GM12878 (cell line): Measurements from ENCODE around the gene COX7C. TPM values are rescaled to one million over a fixed set of nuclear protein-coding genes. Genes with fewer than 3 reads are reported as not detected.

Source experiments
- ATAC-seq: fragments of 200-7000 bp; cut with Tn5 transposase; 3 replicates; pipeline ENCODE4 v1.9.1; 2020; ENCODE audit warnings: mild to moderate bottlenecking, moderate library complexity
- Bru-seq: library from RNA; stranded (reverse); fragments of 400-500 nt; gene quantifications from one replicate; lab custom pipeline; 2021; lab: Mats Ljungman, UMichigan
- BruChase-seq, 2 experiments: library from RNA; stranded (reverse); fragments of 400-500 nt; gene quantifications; one replicate each; lab custom pipeline; 2021; lab: Mats Ljungman, UMichigan
- BruUV-seq: library from RNA; stranded (reverse); fragments of 400-500 nt; replicated peaks from 2 replicates; lab custom pipeline; 2021; lab: Mats Ljungman, UMichigan
- CTCF ChIA-PET: fragments of 300-600 bp; sonication (Branson Sonifier 250); formaldehyde crosslinking; extraction: SDS; loops from one replicate; lab custom pipeline; 2021; ENCODE audit warnings: inconsistent platforms; lab: Yijun Ruan, JAX
- POLR2A ChIA-PET: fragments of 350-600 bp; formaldehyde crosslinking; extraction: SDS; loops from one replicate; lab custom pipeline; 2021; ENCODE audit warnings: inconsistent platforms; lab: Charles Lee
- RAD21 ChIA-PET: fragments of 300-600 bp; sonication (Branson Sonifier 250); formaldehyde crosslinking; loops from one replicate; lab custom pipeline; 2023; ENCODE audit warnings: antibody characterized with exemption; ENCODE audit not compliant: unreplicated experiment; lab: Charles Lee
- SMC1A ChIA-PET: fragments of 300-600 bp; sonication (Branson Sonifier 250); formaldehyde crosslinking; loops from one replicate; lab custom pipeline; 2023; ENCODE audit not compliant: unreplicated experiment, uncharacterized antibody; lab: Charles Lee
- DNase-seq: peaks from one replicate; pipeline ENCODE4 v3.0.0-alpha.2; 2011; ENCODE audit warnings: low read depth, low spot score
- FAIRE-seq: peaks from 3 replicates; lab custom pipeline; 2011; peaks lifted over from hg19 to GRCh38; lab: Jason Lieb, UNC
- H2AFZ ChIP-seq: 2 replicates; pipeline ENCODE4 v1.6.0; 2011; ENCODE audit warnings: low read depth, low read length, control low read depth; ENCODE audit not compliant: control insufficient read depth
- H3K27ac ChIP-seq: 2 replicates; pipeline ENCODE4 v1.5.1; 2011; ENCODE audit warnings: control low read depth; ENCODE audit not compliant: control insufficient read depth, insufficient read depth
- H3K27me3 ChIP-seq, 2 experiments: replicated peaks in 1 of 2; 2 replicates each; pipeline versions ENCODE4 v1.6.0 to v1.6.1; 2011; ENCODE audit warnings: low read length in 1 of 2; ENCODE audit not compliant: control insufficient read depth in 2 of 2, insufficient read depth in 2 of 2
- H3K36me3 ChIP-seq, 2 experiments: 2 replicates each; pipeline ENCODE4 v1.5.1; 2011; ENCODE audit warnings: low read length in 1 of 2; ENCODE audit not compliant: control insufficient read depth in 2 of 2, insufficient read depth in 2 of 2
- H3K4me1 ChIP-seq: 2 replicates; pipeline ENCODE4 v1.6.1; 2011; ENCODE audit warnings: mild to moderate bottlenecking, low read length, moderate library complexity, mixed read lengths; ENCODE audit not compliant: control insufficient read depth, insufficient read depth
- H3K4me2 ChIP-seq: 2 replicates; pipeline ENCODE4 v1.6.0; 2011; ENCODE audit warnings: control low read depth; ENCODE audit not compliant: control insufficient read depth, insufficient read depth
- H3K4me3 ChIP-seq: fragments of 200-600 bp; sonication (generic); 2 replicates; pipeline ENCODE4 v1.5.1; 2016
- H3K79me2 ChIP-seq: 2 replicates; pipeline ENCODE4 v1.6.0; 2011; ENCODE audit warnings: low read length; ENCODE audit not compliant: control insufficient read depth, insufficient read depth
- H3K9ac ChIP-seq: 2 replicates; pipeline ENCODE4 v1.8.0; 2011; ENCODE audit warnings: low read length, control low read depth, mixed read lengths; ENCODE audit not compliant: control insufficient read depth, insufficient read depth
- H3K9me3 ChIP-seq: replicated peaks from 3 replicates; pipeline ENCODE4 v1.5.1; 2011; ENCODE audit warnings: mild to moderate bottlenecking, low read length; ENCODE audit not compliant: control insufficient read depth, insufficient read depth
- H4K20me1 ChIP-seq: 2 replicates; pipeline ENCODE4 v1.6.0; 2011; ENCODE audit not compliant: control insufficient read depth, insufficient read depth
- ATF2 ChIP-seq: IDR thresholded peaks from 2 replicates; pipeline ENCODE4 v1.6.1; 2012; ENCODE audit warnings: low read length, inconsistent platforms
- CBX3 ChIP-seq: fragments of 200-600 bp; sonication (generic); IDR thresholded peaks from 2 replicates; pipeline ENCODE4 v1.6.1; 2016; ENCODE audit warnings: low read depth, borderline replicate concordance
- E2F4 ChIP-seq: IDR thresholded peaks from 2 replicates; pipeline ENCODE4 v1.6.1; 2012; ENCODE audit warnings: low read depth, low read length, improper control_type of control experiment
- EP300 ChIP-seq, 2 experiments: fragments of 150-350 bp in 1 of 2; IDR thresholded peaks; 2 replicates each; pipeline ENCODE4 v1.6.1; 2011 to 2012; ENCODE audit warnings: low read depth in 2 of 2, low read length in 2 of 2, borderline replicate concordance in 1 of 2, improper control_type of control experiment in 1 of 2, inconsistent platforms in 1 of 2; ENCODE audit not compliant: control insufficient read depth in 1 of 2
- POLR2A ChIP-seq: IDR thresholded peaks from 2 replicates; pipeline ENCODE4 v1.6.1; 2011; ENCODE audit warnings: low read depth, mild to moderate bottlenecking, low read length
- POLR2AphosphoS2 ChIP-seq: IDR thresholded peaks from 2 replicates; pipeline ENCODE4 v1.6.1; 2011; ENCODE audit warnings: low read depth, mild to moderate bottlenecking, low read length, improper control_type of control experiment, moderate library complexity
- RAD21 ChIP-seq: IDR thresholded peaks from 2 replicates; pipeline ENCODE4 v1.6.1; 2011; ENCODE audit warnings: mild to moderate bottlenecking, low read depth, low read length, moderate library complexity; ENCODE audit not compliant: insufficient read depth
- ZNF384 ChIP-seq: IDR thresholded peaks from 2 replicates; pipeline ENCODE4 v1.6.1; 2012; ENCODE audit warnings: low read depth, mild to moderate bottlenecking, low read length, improper control_type of control experiment, borderline replicate concordance
- ZNF687 ChIP-seq: fragments of 450-650 bp; IDR thresholded peaks from 2 replicates; pipeline ENCODE4 v1.6.1; 2017; ENCODE audit warnings: mild to moderate bottlenecking, moderate library complexity
- WGBS: methylation state at CpG from one replicate; pipeline ENCODE4 v1.1.6; 2016; ENCODE audit warnings: low lambda C conversion rate; ENCODE audit not compliant: insufficient replicate concordance, insufficient coverage; ENCODE audit errors: missing lambda C conversion rate; 5-methylcytosine and 5-hydroxymethylcytosine counted together
- in situ Hi-C: fragments of 300-500 bp; cut with MboI; formaldehyde crosslinking; loops from 9 replicates; pipeline ENCODE4 v1.14.3; 2018; ENCODE audit warnings: mixed read lengths
- intact Hi-C: fragments of 100-400 bp; cut with micrococcal nuclease; formaldehyde crosslinking; loops from one replicate; pipeline ENCODE4 v1.14.2; 2022; ENCODE audit not compliant: unreplicated experiment
- long read RNA-seq, 2 experiments: library from polyadenylated mRNA; unstranded; transcript quantifications; one replicate each; pipeline ENCODE4 v2.0.0, GENCODE V29; 2019 to 2020
- polyA minus RNA-seq, 3 experiments: library from RNA; depleted of rRNA, polyadenylated mRNA; stranded (reverse); fragments of >200 nt; gene quantifications; 2 replicates each; pipeline ENCODE4 v1.2.3, GENCODE V29; 2011
- polyA plus RNA-seq, 11 experiments: library from polyadenylated mRNA; depleted of rRNA in 4 of 11; unstranded in 6 of 11; stranded (reverse) in 5 of 11; fragments of >200 nt; fragmentation: Nextera tagmentation in 4 of 11; fragmentation: Illumina TruSeq in 1 of 11; extraction: Ambion mirVana in 4 of 11; extraction: Trizol in 1 of 11; gene quantifications; 1 replicate in 1 of 11; 2 replicates in 10 of 11; pipeline versions ENCODE4 v1.2.1 to v1.2.3, GENCODE V29; 2011 to 2016; ENCODE audit warnings: inconsistent platforms in 2 of 11, missing spikeins in 2 of 11, low read depth in 1 of 11
- total RNA-seq, 4 experiments: library from RNA; depleted of rRNA in 3 of 4; stranded (reverse); fragments of >200 nt in 3 of 4; fragmentation: Illumina TruSeq in 1 of 4; extraction: Trizol in 1 of 4; gene quantifications; 2 replicates each; pipeline versions ENCODE4 v1.2.1 to v1.2.3, GENCODE V29; 2013 to 2021

The COX7C gene
- 59.5 and 62.2 TPM in 2 replicates for total RNA-seq (2013; cell fraction: nucleolus; rRNA removed)
- total RNA-seq (2014; rRNA removed) = 484 and 555 TPM in 2 replicates
- 520 and 552 TPM in 2 replicates for total RNA-seq (2014; rRNA removed; fragmentation: Illumina TruSeq; extraction: Trizol)
- total RNA-seq (2021) = 579 and 601 TPM in 2 replicates
- polyA plus RNA-seq (2011; ENCODE audit: low read depth) = 5,804 TPM
- 1,074 and 1,212 TPM in 2 replicates for polyA plus RNA-seq (2011; rRNA removed)
- 555 and 665 TPM in 2 replicates for polyA plus RNA-seq (2011; cell fraction: cytosol; rRNA removed)
- polyA plus RNA-seq (2011; cell fraction: nucleus; rRNA removed) = 247 and 316 TPM in 2 replicates
- polyA plus RNA-seq (2012) = 1,490 and 2,897 TPM in 2 replicates
- polyA plus RNA-seq (2014; fragmentation: Illumina TruSeq; extraction: Trizol) = 684 and 735 TPM in 2 replicates
- polyA plus RNA-seq (2014; fragmentation: Nextera tagmentation; extraction: Ambion mirVana) = 1,000 to 10,000 TPM; 1,573 to 1,591 TPM
- 604 and 692 TPM in 2 replicates for polyA plus RNA-seq (2014; rRNA removed)
- 1,000 to 10,000 TPM; 1,378 to 1,426 TPM for polyA plus RNA-seq (2016; fragmentation: Nextera tagmentation; extraction: Ambion mirVana)
- 234 and 301 TPM in 2 replicates for polyA minus RNA-seq (2011; rRNA and poly(A)+ RNA removed)
- polyA minus RNA-seq (2011; cell fraction: cytosol; rRNA and poly(A)+ RNA removed) = 65.1 and 73.8 TPM in 2 replicates
- polyA minus RNA-seq (2011; cell fraction: nucleus; rRNA and poly(A)+ RNA removed) = 35.4 and 41.3 TPM in 2 replicates
- Bru-seq, nascent RNA = percentile 99 among the genes with signal in this experiment
- percentile 98 among the genes with signal in this experiment for BruChase-seq, experiment 1, labeled RNA remaining after a 6-hour chase
- percentile 98 among the genes with signal in this experiment for BruChase-seq, experiment 2, labeled RNA remaining after a 2-hour chase
- long read RNA-seq, experiment 1, transcript COX7C-205 (3 exons, 369 nt) = minor isoform, 13 of 197 reads
- long read RNA-seq, experiment 1, transcript COX7C-201 (3 exons, 666 nt) = major isoform, 181 of 197 reads
- long read RNA-seq, experiment 1, partial matches to known transcripts = 0 of 197 reads
- long read RNA-seq, experiment 1, other reads (novel, unspliced or antisense) = 3 of 197 reads
- long read RNA-seq, experiment 2, transcript COX7C-205 (3 exons, 369 nt) = minor isoform, 27 of 477 reads
- long read RNA-seq, experiment 2, transcript COX7C-201 (3 exons, 666 nt) = major isoform, 433 of 477 reads
- long read RNA-seq, experiment 2, partial matches to known transcripts = 2 of 477 reads
- long read RNA-seq, experiment 2, other reads (novel, unspliced or antisense) = 9 of 477 reads

- ATAC-seq (peak; percentile 96), FAIRE-seq (peak; percentile 97), DNase-seq (peak; percentile 97)
- POLR2A ChIA-PET = interaction anchor here (0.7 to 1.6 kb wide), 2 partner anchors 9 to 50 kb away, joined by 3 to 4 read pairs; no protein-coding TSS in a partner anchor
- SMC1A ChIA-PET = interaction anchor here (0.6 to 0.9 kb wide), 2 partner anchors 45 to 66 kb away, joined by 3 read pairs; no protein-coding TSS in a partner anchor
- Histone ChIP-seq H3K79me2 (peaks cover 20% of the 10 kb centered on the region), H3K27me3 (no peaks in the 10 kb centered on the region), H3K36me3 (peaks cover 0 to 11% of the 10 kb centered on the region in 2 experiments; a peak in 2 of 4 replicates), H3K27ac (peak within 1 kb of the TSS; percentile 80), H3K9ac (peak within 1 kb of the TSS; percentile 90), H3K4me1 (peaks cover 8% of the 10 kb centered on the region), H4K20me1 (no peaks in the 10 kb centered on the region), H2AFZ (peak within 1 kb of the TSS; percentile 100), H3K9me3 (peaks cover 5% of the 10 kb centered on the region), H3K4me3 (peak within 1 kb of the TSS; percentile 71), H3K4me2 (peak within 1 kb of the TSS; percentile 85)
- in situ Hi-C loops = loop anchor here (25.0 kb wide), 1 partner anchor 794 kb away; the partner anchor contains the start of gene CCNH
- CTCF ChIA-PET = interaction anchor here (2.7 kb wide), 1 partner anchor 53 kb away, joined by 10 read pairs; no protein-coding TSS in a partner anchor
- intact Hi-C loops = loop anchor here (10.0 kb wide), 1 partner anchor 797 kb away; the partner anchor contains the start of gene CCNH
- BruUV-seq = TSS peak; percentile 81
- RAD21 ChIA-PET = no interaction called here
- 2% methylated on average over 41 of the region's 41 CpGs for WGBS
- TF ChIP-seq CBX3 = no peak
- no peak for TF ChIP-seq ATF2
- TF ChIP-seq POLR2AphosphoS2 = 0 out of 2 replicates have a peak, but pooled peaks have one; percentile 59
- no peak for TF ChIP-seq E2F4
- TF ChIP-seq POLR2A = peak; percentile 91
- TF ChIP-seq EP300 (IDR thresholded peaks at IDR 0.05; ENCODE audit: borderline replicate concordance in 1 of 2, control insufficient read depth in 1 of 2, low read depth in 2 of 2, low read length in 2 of 2) = no peak
- no peak for TF ChIP-seq RAD21
- peak; percentile 90 for TF ChIP-seq ZNF384
- TF ChIP-seq ZNF687 = no peak
These were observed at the start of gene COX7C for GRCh38 chr5:86617756-86618576. Gene COX7C, plus strand, starts transcription at chr5:86617941. Its CDS starts 115 bp downstream, at chr5:86618056.
